DND-41 (cell line): ENCODE results near the gene ACKR3.

Source experiments
- EZH2 ChIP-seq: IDR thresholded peaks from 3 replicates; pipeline ENCODE4 v1.6.1; 2012; ENCODE audit warnings: borderline replicate concordance, low read depth, mild to moderate bottlenecking, moderate library complexity, low read length, inconsistent platforms; ENCODE audit not compliant: severe bottlenecking
- TF ChIP-seq, protein P1 (sequence below): IDR thresholded peaks from 2 replicates; pipeline ENCODE4 v1.5.1; 2012; ENCODE audit warnings: borderline replicate concordance, low read length, moderate library complexity, mild to moderate bottlenecking; ENCODE audit not compliant: poor library complexity, severe bottlenecking; ENCODE audit errors: extremely low read depth

- TF ChIP-seq, protein P1, sequence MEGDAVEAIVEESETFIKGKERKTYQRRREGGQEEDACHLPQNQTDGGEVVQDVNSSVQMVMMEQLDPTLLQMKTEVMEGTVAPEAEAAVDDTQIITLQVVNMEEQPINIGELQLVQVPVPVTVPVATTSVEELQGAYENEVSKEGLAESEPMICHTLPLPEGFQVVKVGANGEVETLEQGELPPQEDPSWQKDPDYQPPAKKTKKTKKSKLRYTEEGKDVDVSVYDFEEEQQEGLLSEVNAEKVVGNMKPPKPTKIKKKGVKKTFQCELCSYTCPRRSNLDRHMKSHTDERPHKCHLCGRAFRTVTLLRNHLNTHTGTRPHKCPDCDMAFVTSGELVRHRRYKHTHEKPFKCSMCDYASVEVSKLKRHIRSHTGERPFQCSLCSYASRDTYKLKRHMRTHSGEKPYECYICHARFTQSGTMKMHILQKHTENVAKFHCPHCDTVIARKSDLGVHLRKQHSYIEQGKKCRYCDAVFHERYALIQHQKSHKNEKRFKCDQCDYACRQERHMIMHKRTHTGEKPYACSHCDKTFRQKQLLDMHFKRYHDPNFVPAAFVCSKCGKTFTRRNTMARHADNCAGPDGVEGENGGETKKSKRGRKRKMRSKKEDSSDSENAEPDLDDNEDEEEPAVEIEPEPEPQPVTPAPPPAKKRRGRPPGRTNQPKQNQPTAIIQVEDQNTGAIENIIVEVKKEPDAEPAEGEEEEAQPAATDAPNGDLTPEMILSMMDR, result no peak
- no peak for TF ChIP-seq EZH2
Observed at GRCh38 chr2:236590846-236591245, 21.2 kb downstream of the ACKR3 start.
